Effector CD4-positive, alpha-beta T cell (primary cell): ENCODE data around the gene PLEKHH1.

Source experiments
- DNase-seq: peaks from one replicate; pipeline ENCODE4 v3.0.0-alpha.2; 2020

The PLEKHH1 gene

DNA sequence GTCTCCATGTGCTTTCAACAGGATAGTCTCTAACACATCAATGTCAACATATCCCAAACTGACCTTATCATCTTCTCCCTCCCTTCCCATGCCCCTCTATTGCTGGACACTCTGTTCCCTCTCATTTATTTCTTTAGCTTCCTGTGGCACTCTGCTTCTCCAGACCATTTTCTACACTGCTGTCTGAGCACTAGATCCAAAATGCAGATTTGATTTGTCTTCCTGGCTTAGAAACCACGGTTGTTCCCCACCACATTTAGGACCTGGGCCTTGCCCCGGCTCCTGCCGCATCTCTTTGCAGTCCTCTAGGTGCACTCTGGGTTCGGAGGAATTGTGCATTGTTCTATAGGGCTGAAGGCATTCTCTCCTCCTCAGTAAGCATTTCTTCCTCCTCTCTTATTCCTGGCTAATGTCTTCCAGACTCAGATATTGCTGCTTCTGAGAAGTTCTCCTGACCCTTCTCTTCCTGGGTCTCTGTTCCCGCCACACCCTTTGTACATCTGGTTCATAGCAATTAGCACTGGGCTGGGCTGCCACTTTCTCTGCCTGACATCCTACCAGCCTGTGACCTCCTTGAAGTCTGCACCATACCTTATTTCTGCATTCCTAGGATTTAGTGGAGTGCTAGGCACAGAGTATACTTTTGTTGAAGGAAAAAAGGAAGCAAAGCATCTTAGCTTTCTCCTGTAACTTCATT is 100.5 kb downstream of the PLEKHH1 start:
- DNase-seq: no peak

DNA sequence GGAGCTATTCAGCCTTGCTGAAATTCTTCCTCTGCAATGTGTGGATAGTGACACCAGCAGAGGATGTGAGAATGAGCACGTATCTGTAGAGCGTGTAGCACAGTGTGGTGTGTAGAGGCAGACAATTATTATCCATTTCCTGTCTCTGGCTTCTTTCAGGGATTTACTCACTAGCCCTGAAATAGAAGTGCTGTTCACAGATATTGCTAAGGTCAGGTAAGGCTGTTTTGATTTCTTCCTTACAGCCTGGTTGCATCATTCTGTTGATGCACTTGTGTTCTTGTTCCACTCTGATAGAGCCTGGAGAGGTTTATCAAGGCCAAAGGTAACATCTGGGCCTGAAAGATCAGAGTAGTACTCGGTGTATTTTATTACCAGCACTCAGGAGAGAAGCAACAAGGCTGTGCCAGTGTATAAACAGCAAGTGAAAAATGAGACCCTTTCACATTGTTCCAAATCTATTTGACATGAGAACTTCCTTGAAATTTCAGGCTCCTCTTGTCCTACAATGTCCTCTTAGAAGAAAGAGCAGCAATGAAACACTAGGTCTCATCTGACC is 103.3 kb downstream of the PLEKHH1 start:
- DNase-seq: no peak

DNA sequence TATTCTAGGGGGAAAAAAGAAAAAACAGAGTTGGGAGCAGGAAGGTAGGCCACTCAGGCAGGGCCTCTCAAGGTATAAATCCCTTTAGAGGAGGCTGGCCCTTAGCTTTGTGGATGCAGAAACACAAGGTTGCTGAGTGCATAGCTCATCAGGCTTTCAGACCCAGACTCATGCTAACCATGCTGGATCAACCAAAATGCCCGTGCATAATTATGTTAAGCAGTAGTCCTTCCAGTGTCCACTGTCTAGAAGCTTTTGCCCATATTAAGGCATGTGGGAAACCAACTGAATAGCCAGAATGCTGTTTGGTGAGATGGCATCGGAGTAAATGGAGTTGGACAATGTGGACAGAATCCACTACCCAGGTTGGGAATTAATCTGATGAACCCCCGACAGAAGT is 105.6 kb downstream of the PLEKHH1 start:
- DNase-seq: no peak
